ENCODE measurements around the gene PTPRG.

DNA sequence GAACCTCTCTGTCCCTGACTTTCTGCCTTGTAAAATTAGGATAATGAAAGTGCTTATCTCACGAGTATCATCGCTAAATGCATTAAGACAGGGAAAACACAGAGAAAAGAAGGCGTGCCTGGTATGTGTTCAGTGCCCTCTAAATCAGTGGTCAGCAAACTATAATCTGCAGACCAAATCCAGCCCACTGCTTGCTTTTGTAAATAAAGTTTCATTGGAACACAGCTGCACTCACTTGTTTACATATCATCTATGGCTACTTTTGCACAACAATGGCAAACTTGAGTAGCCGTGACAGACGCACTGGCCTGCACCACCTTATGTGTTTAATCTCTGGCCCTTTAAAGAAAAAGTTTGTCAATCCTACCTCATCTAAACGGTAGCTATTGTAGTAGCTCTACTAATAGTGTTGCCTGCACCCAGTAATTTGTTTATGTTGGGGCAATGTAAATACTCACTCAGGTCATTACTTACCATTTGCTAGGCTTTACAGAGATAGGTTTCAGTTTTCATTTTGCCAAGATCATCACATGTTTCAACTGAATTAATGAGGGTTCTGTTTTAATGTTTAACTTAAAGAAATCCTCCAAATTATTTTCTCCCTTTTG, 582.6 kb downstream of the PTPRG start:
- TF ChIP-seq, protein P1, sequence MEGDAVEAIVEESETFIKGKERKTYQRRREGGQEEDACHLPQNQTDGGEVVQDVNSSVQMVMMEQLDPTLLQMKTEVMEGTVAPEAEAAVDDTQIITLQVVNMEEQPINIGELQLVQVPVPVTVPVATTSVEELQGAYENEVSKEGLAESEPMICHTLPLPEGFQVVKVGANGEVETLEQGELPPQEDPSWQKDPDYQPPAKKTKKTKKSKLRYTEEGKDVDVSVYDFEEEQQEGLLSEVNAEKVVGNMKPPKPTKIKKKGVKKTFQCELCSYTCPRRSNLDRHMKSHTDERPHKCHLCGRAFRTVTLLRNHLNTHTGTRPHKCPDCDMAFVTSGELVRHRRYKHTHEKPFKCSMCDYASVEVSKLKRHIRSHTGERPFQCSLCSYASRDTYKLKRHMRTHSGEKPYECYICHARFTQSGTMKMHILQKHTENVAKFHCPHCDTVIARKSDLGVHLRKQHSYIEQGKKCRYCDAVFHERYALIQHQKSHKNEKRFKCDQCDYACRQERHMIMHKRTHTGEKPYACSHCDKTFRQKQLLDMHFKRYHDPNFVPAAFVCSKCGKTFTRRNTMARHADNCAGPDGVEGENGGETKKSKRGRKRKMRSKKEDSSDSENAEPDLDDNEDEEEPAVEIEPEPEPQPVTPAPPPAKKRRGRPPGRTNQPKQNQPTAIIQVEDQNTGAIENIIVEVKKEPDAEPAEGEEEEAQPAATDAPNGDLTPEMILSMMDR (optimal IDR thresholded peaks at IDR 0.05 in 1 of 3, IDR thresholded peaks at IDR 0.05 in 1 of 3, conservative IDR thresholded peaks at IDR 0.05 in 1 of 3; ENCODE audit: extremely low read depth in 1 of 3, insufficient read depth in 2 of 3, low read length in 3 of 3) = no peak
- TF ChIP-seq EZH2 (IDR thresholded peaks at IDR 0.05; ENCODE audit: low read length) = no peak

All from keratinocyte (primary cell).